CD4-positive, alpha-beta memory T cell (primary cell): ENCODE results near the gene SLC8A2. TPM values are rescaled to one million over a fixed set of nuclear protein-coding genes. Genes with fewer than 3 reads are reported as not detected.

Source experiments
- CTCF ChIA-PET: fragments of 350-600 bp; sonication (Branson Sonifier 250); formaldehyde crosslinking; loops from one replicate; lab custom pipeline; 2021; ENCODE audit warnings: inconsistent platforms; ENCODE audit not compliant: partially characterized antibody; lab: Charles Lee
- POLR2A ChIA-PET: fragments of 350-600 bp; sonication (Branson Sonifier 250); formaldehyde crosslinking; loops from one replicate; lab custom pipeline; 2021; ENCODE audit not compliant: partially characterized antibody; lab: Charles Lee
- DNase-seq, 5 donors: peaks; one replicate each; pipeline versions ENCODE4 v3.0.0 to v3.0.0-alpha.2; 2020 to 2022; ENCODE audit warnings: mixed read lengths in 1 of 5
- H3K27ac ChIP-seq: one replicate; pipeline ENCODE4 v1.7.0; 2013; ENCODE audit warnings: low read depth, low read length
- H3K27me3 ChIP-seq: 2 replicates; pipeline ENCODE4 v1.7.0; 2013; ENCODE audit warnings: mild to moderate bottlenecking, low read length, moderate library complexity; ENCODE audit not compliant: insufficient read depth
- H3K36me3 ChIP-seq: 2 replicates; pipeline ENCODE4 v1.7.0; 2013; ENCODE audit warnings: mild to moderate bottlenecking, low read length, moderate library complexity; ENCODE audit not compliant: insufficient read depth
- H3K4me1 ChIP-seq: 2 replicates; pipeline ENCODE4 v1.7.0; 2013; ENCODE audit warnings: mild to moderate bottlenecking, low read length, moderate library complexity; ENCODE audit not compliant: insufficient read depth
- H3K4me3 ChIP-seq, 2 donors: one replicate each; pipeline ENCODE4 v1.7.0; 2013; ENCODE audit warnings: low read length in 2 of 2, mild to moderate bottlenecking in 1 of 2
- H3K9me3 ChIP-seq, 2 donors: one replicate each; pipeline ENCODE4 v1.7.0; 2013; ENCODE audit warnings: low read length in 2 of 2, control low read depth in 1 of 2; ENCODE audit not compliant: control insufficient read depth in 1 of 2
- H3K27ac Mint-ChIP-seq, 7 donors: one replicate each; pipeline ENCODE4 v1.8.0; 2020 to 2021; ENCODE audit warnings: mixed read lengths in 7 of 7, mild to moderate bottlenecking in 6 of 7, inconsistent platforms in 3 of 7, moderate library complexity in 3 of 7
- H3K27me3 Mint-ChIP-seq, 2 donors: one replicate each; pipeline ENCODE4 v1.8.0; 2020 to 2021; ENCODE audit warnings: mixed read lengths in 2 of 2
- H3K36me3 Mint-ChIP-seq, 2 donors: one replicate each; pipeline ENCODE4 v1.8.0; 2020 to 2021; ENCODE audit warnings: mixed read lengths in 2 of 2, inconsistent platforms in 1 of 2, mild to moderate bottlenecking in 1 of 2
- H3K4me1 Mint-ChIP-seq, 4 donors: one replicate each; pipeline ENCODE4 v1.8.0; 2020 to 2021; ENCODE audit warnings: mixed read lengths in 4 of 4, mild to moderate bottlenecking in 1 of 4
- H3K4me3 Mint-ChIP-seq, 8 donors: one replicate each; pipeline ENCODE4 v1.8.0; 2020 to 2021; ENCODE audit warnings: mixed read lengths in 8 of 8, mild to moderate bottlenecking in 7 of 8, moderate library complexity in 6 of 8, inconsistent platforms in 3 of 8
- H3K9me3 Mint-ChIP-seq, 8 donors: one replicate each; pipeline ENCODE4 v1.8.0; 2020 to 2021; ENCODE audit warnings: mixed read lengths in 8 of 8, mild to moderate bottlenecking in 5 of 8, inconsistent platforms in 3 of 8, moderate library complexity in 1 of 8
- intact Hi-C: fragments of 100-400 bp; cut with micrococcal nuclease; formaldehyde crosslinking; loops from one replicate; pipeline ENCODE4 v1.15.1; 2023
- polyA plus RNA-seq, 2 donors: library from polyadenylated mRNA; unstranded; fragments of 300-500 nt; fragmentation: Illumina TruSeq; gene quantifications; one replicate each; pipeline ENCODE4 v1.2.3, GENCODE V29; 2021
- total RNA-seq, 2 experiments: library from RNA; stranded (reverse); gene quantifications; one replicate each; pipeline ENCODE4 v1.2.3, GENCODE V29; 2021

Gene SLC8A2
- total and polyA plus RNA-seq, 4 experiments from 2014 or later: not detected

GRCh38 chr19:47432499-47432898 is 39.2 kb downstream of the SLC8A2 start:
- Mint-ChIP-seq H3K9me3 (no peaks in the 10 kb centered on the region), H3K36me3 (no peaks in the 10 kb centered on the region), H3K27me3 (peaks cover 15 to 20% of the 10 kb centered on the region in 2 donors), H3K4me3 (no peak overlapping the region), H3K4me1 (peaks cover 12 to 33% (median 26%) of the 10 kb centered on the region in 4 donors), H3K27ac (peak overlapping the region in 1 of 7 donors; percentile 32)
- H3K27me3 ChIP-seq: peaks cover 9% of the 10 kb centered on the region
- intact Hi-C loops: no loop called here
- ChIA-PET POLR2A (no interaction called here), CTCF (interaction anchor here (0.6 to 10.6 kb wide), 13 partner anchors 10 to 359 kb away, joined by 3 to 293 read pairs (median 3); partner anchors contain the start of gene EHD2)
- H3K36me3 ChIP-seq: no peaks in the 10 kb centered on the region
- no peak overlapping the region for H3K27ac ChIP-seq
- H3K4me1 ChIP-seq: peaks cover 36% of the 10 kb centered on the region
- no peak overlapping the region for H3K4me3 ChIP-seq
- H3K9me3 ChIP-seq: no peaks in the 10 kb centered on the region
- DNase-seq: no peak

GRCh38 chr19:47432091-47432490 is 39.6 kb downstream of the SLC8A2 start:
- ChIA-PET CTCF (interaction anchor here (0.8 to 10.6 kb wide), 7 partner anchors 53 to 356 kb away, joined by 3 to 293 read pairs (median 4); partner anchors contain the start of gene EHD2), POLR2A (no interaction called here)
- Histone ChIP-seq H3K36me3 (no peaks in the 10 kb centered on the region), H3K27me3 (peaks cover 9% of the 10 kb centered on the region), H3K4me3 (no peak overlapping the region), H3K4me1 (peaks cover 36% of the 10 kb centered on the region), H3K27ac (no peak overlapping the region), H3K9me3 (no peaks in the 10 kb centered on the region)
- intact Hi-C loops: no loop called here
- Mint-ChIP-seq H3K27me3 (peaks cover 16 to 20% of the 10 kb centered on the region in 2 donors), H3K9me3 (no peaks in the 10 kb centered on the region), H3K4me3 (peak overlapping the region in 2 of 8 donors; percentile 9 to 62), H3K36me3 (no peaks in the 10 kb centered on the region), H3K4me1 (peaks cover 12 to 29% (median 25%) of the 10 kb centered on the region in 4 donors), H3K27ac (peak overlapping the region in 1 of 7 donors; percentile 32)
- no peak for DNase-seq

GRCh38 chr19:47430041-47430802 is 41.5 kb downstream of the SLC8A2 start:
- peaks cover 30% of the 10 kb centered on the region for H3K4me1 ChIP-seq
- H3K36me3 ChIP-seq: no peaks in the 10 kb centered on the region
- Mint-ChIP-seq H3K27ac (peak overlapping the region in 1 of 7 donors; percentile 32), H3K36me3 (no peaks in the 10 kb centered on the region), H3K4me1 (peaks cover 7 to 15% (median 14%) of the 10 kb centered on the region in 4 donors), H3K27me3 (peaks cover 22 to 23% of the 10 kb centered on the region in 2 donors), H3K4me3 (peak overlapping the region in 7 of 8 donors; percentile 40 to 72 (median 61)), H3K9me3 (no peaks in the 10 kb centered on the region)
- H3K27ac ChIP-seq: no peak overlapping the region
- no peaks in the 10 kb centered on the region for H3K9me3 ChIP-seq
- peak in 1 of 5 donors; percentile 39 for DNase-seq
- H3K4me3 ChIP-seq: no peak overlapping the region
- CTCF ChIA-PET: interaction anchor here (1.0 to 1.7 kb wide), 2 partner anchors 270 to 276 kb away, joined by 3 read pairs; no protein-coding TSS in a partner anchor
- peaks cover 17% of the 10 kb centered on the region for H3K27me3 ChIP-seq
- intact Hi-C loops: no loop called here
- POLR2A ChIA-PET: interaction anchor here (1.0 kb wide), 1 partner anchor 171 kb away, joined by 3 read pairs; no protein-coding TSS in a partner anchor

- Mint-ChIP-seq H3K4me1 (peaks cover 6 to 12% (median 11%) of the 10 kb centered on the region in 4 donors), H3K36me3 (no peaks in the 10 kb centered on the region), H3K4me3 (peak overlapping the region in 4 of 8 donors; percentile 51 to 72 (median 68)), H3K27ac (no peak overlapping the region), H3K9me3 (peaks cover 0 to 2% (median 0%) of the 10 kb centered on the region in 8 donors), H3K27me3 (peaks cover 25 to 26% of the 10 kb centered on the region in 2 donors)
- Histone ChIP-seq H3K4me1 (peaks cover 26% of the 10 kb centered on the region), H3K9me3 (no peaks in the 10 kb centered on the region), H3K4me3 (no peak overlapping the region), H3K27me3 (peaks cover 17% of the 10 kb centered on the region), H3K36me3 (no peaks in the 10 kb centered on the region), H3K27ac (no peak overlapping the region)
- POLR2A ChIA-PET: interaction anchor here (1.0 kb wide), 1 partner anchor 172 kb away, joined by 3 read pairs; no protein-coding TSS in a partner anchor
- intact Hi-C loops: no loop called here
- CTCF ChIA-PET: interaction anchor here (0.9 to 1.9 kb wide), 11 partner anchors 7 to 279 kb away, joined by 3 to 15 read pairs (median 6); partner anchors contain the start of gene NAPA
- DNase-seq: no peak
Measured at GRCh38 chr19:47429140-47429793, 42.4 kb downstream of the SLC8A2 start.

- POLR2A ChIA-PET: interaction anchor here (1.0 kb wide), 1 partner anchor 55 kb away, joined by 3 read pairs; the partner anchor contains the start of gene KPTN
- CTCF ChIA-PET: interaction anchor here (0.6 to 1.9 kb wide), 18 partner anchors 8 to 286 kb away, joined by 3 to 15 read pairs (median 6); partner anchors contain the start of genes DHX34 and NAPA
- Mint-ChIP-seq H3K27me3 (peaks cover 32 to 33% of the 10 kb centered on the region in 2 donors), H3K36me3 (no peaks in the 10 kb centered on the region), H3K9me3 (peaks cover 0 to 2% (median 0%) of the 10 kb centered on the region in 8 donors), H3K4me1 (peaks cover 6 to 12% (median 12%) of the 10 kb centered on the region in 4 donors), H3K27ac (no peak overlapping the region), H3K4me3 (no peak overlapping the region)
- Histone ChIP-seq H3K4me3 (peak overlapping the region; percentile 21 to 27), H3K36me3 (no peaks in the 10 kb centered on the region), H3K27me3 (peaks cover 24% of the 10 kb centered on the region), H3K9me3 (no peaks in the 10 kb centered on the region), H3K4me1 (peaks cover 26% of the 10 kb centered on the region), H3K27ac (no peak overlapping the region)
- intact Hi-C loops: no loop called here
- DNase-seq: peak; percentile 73 to 96 (median 80)
Measured at GRCh38 chr19:47428177-47428894, 43.4 kb downstream of the SLC8A2 start.
